ENCODE measurements around the gene GLDN. TPM values are rescaled to one million over a fixed set of nuclear protein-coding genes. Genes with fewer than 3 reads are reported as not detected.

Gene GLDN
- total and polyA plus RNA-seq, 2 of the 8 experiments (the other 6 are each of a cell fraction or from before 2014, with no cell fraction given) = 0.24 to 0.50 TPM

DNA sequence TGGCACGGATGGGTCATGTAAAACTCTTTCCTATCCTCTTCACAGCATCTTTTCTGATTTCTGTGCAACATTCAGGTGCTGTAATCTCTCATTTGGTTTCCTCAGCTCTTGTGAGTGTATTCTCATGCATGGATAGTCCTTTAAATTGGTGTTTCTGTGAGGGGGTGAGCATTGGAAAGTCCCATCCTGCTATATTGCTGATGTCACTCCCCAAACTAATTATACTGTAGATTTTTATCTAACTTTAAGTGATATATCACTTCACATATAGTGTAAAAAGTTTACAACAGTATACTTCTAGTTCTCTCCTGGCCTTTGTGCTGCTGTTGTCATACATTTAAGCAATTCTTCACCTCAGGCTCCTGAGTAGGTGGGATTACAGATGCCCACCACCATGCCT, 102.7 kb downstream of the GLDN start (continued):
- no peak for TF ChIP-seq CBX5 (IDR thresholded peaks at IDR 0.05; ENCODE audit: low read depth, low read length)
- no peak for TF ChIP-seq EZH2 (IDR thresholded peaks at IDR 0.05; ENCODE audit: low read depth, low read length, severe bottlenecking)
